ENCODE data around the gene UBL3. TPM values are rescaled to one million over a fixed set of nuclear protein-coding genes. Genes with fewer than 3 reads are reported as not detected.

The UBL3 gene
- total RNA-seq, 2 experiments from 2014 or later: 15.3 to 15.5 TPM

DNA sequence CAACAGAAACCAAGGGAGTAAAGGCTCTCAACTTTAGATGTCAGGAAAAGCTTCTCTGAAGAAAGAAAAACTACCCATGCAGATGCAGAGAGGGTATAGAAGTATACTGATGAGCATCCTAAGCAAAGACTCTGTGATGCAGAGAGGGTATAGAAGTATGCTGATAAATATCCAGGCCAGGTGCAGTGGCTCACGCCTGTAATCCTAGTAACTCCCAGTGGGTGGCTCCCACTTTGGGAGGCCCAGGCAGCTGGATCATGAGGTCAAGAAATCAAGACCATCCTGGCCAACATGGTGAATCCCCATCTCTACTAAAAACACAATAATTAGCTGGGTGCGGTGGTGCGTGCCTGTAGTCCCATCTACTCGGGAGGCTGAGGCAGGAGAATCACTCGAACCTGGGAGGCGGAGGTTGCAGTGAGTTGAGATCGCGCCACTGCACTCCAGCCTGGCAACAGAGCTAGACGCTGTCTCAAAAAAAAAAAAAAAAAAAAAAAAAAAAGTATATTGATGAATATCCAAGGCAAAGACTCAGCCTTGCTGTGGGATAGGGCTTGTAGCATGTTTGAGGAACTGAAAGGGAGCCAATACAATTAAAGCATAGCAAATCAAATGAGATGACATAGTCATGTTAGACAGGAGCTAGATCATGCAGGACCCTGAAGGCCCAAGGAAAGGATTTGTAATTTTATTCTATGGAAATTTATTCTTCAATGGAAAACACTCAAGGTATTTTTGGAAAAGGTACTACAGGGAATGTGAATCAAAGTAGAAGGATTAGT is 14.9 kb downstream of the UBL3 start:
- Mint-ChIP-seq H3K36me3 (peaks cover 4% of the 10 kb centered on the region), H3K27ac (no peak overlapping the region), H3K27me3 (no peaks in the 10 kb centered on the region), H3K4me1 (ENCODE audit: low read depth) (peaks cover 61% of the 10 kb centered on the region), H3K9me3 (peaks cover 4% of the 10 kb centered on the region), H3K4me3 (no peak overlapping the region)
- intact Hi-C loops (cut with micrococcal nuclease): no loop called here
- no peak for DNase-seq
- ChIA-PET POLR2A (interaction anchor here (0.9 kb wide), 1 partner anchor 12 kb away, joined by 4 read pairs; no protein-coding TSS in a partner anchor), CTCF (interaction anchor here (1.1 kb wide), 1 partner anchor 14 kb away, joined by 3 read pairs; no protein-coding TSS in a partner anchor)

DNA sequence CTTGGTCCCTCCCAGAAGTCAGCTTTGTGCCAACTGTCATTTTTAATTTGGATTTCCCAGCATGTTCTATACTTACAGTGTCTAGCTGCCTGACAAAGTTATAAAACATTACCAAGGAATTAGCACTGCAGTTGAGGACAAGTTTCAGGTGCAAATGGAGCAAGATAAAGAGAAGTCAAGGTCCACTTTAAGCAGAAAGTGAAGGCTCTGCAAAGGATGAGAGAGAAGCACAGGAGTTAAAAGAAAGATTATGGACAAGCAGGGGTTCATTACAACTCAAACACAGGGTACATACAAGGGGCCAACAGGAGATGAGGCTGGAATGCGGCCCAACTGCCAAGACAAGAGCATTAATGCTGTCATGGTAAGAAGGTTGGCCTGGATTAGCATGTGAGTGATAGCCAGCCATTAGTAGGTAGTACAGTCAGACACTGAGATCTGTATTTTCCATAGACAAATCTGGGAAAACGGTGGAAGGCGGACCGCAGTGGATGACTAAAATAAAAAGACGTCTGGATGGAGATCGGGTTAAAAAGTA is 17.6 kb downstream of the UBL3 start:
- CTCF ChIA-PET: interaction anchor here (0.7 to 1.0 kb wide), 2 partner anchors 14 to 280 kb away, joined by 3 to 4 read pairs; no protein-coding TSS in a partner anchor
- H3K4me3 Mint-ChIP-seq: no peak overlapping the region
- H3K27me3 Mint-ChIP-seq: no peaks in the 10 kb centered on the region
- peaks cover 4% of the 10 kb centered on the region for H3K36me3 Mint-ChIP-seq
- intact Hi-C loops (cut with micrococcal nuclease): no loop called here
- POLR2A ChIA-PET: no interaction called here
- DNase-seq: no peak
- peaks cover 4% of the 10 kb centered on the region for H3K9me3 Mint-ChIP-seq
- no peak overlapping the region for H3K27ac Mint-ChIP-seq
- H3K4me1 Mint-ChIP-seq (ENCODE audit: low read depth): peaks cover 46% of the 10 kb centered on the region

DNA sequence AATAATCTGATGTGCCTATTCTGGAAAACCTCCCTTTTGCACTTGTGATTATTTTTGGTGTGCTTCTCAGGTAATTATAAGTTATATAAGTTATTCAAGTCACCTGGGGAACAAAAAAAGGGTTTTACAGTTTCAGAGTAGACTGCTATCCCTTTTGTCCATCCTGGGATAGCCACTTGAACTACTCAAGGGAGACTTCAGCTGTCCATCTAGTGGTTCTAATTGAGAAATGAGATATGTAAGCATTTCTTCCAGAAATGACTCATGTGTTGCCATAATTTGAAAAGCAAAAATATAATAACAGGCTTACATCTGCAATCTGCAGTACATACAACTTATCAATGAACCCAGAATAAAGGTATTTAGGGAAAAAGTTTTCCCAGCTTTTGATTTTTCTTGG is 20.4 kb downstream of the UBL3 start:
- POLR2A ChIA-PET: no interaction called here
- H3K27me3 Mint-ChIP-seq: no peaks in the 10 kb centered on the region
- DNase-seq: no peak
- intact Hi-C loops (cut with micrococcal nuclease): no loop called here
- H3K36me3 Mint-ChIP-seq: peaks cover 4% of the 10 kb centered on the region
- H3K9me3 Mint-ChIP-seq: peaks cover 4% of the 10 kb centered on the region
- peaks cover 33% of the 10 kb centered on the region for H3K4me1 Mint-ChIP-seq (ENCODE audit: low read depth)
- H3K4me3 Mint-ChIP-seq: no peak overlapping the region
- H3K27ac Mint-ChIP-seq: no peak overlapping the region
- CTCF ChIA-PET: interaction anchor here (0.7 to 1.8 kb wide), 3 partner anchors 19 to 285 kb away, joined by 3 to 4 read pairs (median 3); no protein-coding TSS in a partner anchor

DNA sequence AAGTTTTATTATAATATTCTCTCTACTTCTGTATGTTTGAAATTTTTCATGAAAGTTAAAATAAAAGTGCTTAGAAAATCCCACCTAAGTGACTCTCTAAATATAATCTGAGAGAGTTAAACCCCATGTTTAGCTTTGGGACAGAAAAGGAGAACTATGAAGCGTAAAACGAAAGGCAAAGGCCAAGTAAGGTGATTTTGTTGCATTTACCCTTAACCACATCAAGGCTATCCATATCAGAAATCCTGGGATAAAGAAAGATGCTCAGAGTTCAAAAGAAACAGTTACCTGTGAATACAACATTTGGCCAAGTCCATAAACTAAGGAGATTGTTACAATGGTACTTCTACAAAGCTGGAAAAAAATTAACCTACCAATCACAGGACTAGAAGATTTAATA is 31.3 kb downstream of the UBL3 start:
- no peak for DNase-seq
- ChIA-PET POLR2A (interaction anchor here (0.9 kb wide), 1 partner anchor 31 kb away, joined by 3 read pairs; the partner anchor contains the start of gene UBL3), CTCF (interaction anchor here (0.6 to 2.5 kb wide), 4 partner anchors 13 to 311 kb away, joined by 3 to 9 read pairs (median 6); no protein-coding TSS in a partner anchor)
- Mint-ChIP-seq H3K27me3 (no peaks in the 10 kb centered on the region), H3K36me3 (peaks cover 7% of the 10 kb centered on the region), H3K4me1 (ENCODE audit: low read depth) (peaks cover 55% of the 10 kb centered on the region), H3K27ac (no peak overlapping the region), H3K9me3 (no peaks in the 10 kb centered on the region), H3K4me3 (no peak overlapping the region)
- intact Hi-C loops (cut with micrococcal nuclease): loop anchor here (5.0 kb wide), 1 partner anchor 692 kb away; no protein-coding TSS in a partner anchor

DNA sequence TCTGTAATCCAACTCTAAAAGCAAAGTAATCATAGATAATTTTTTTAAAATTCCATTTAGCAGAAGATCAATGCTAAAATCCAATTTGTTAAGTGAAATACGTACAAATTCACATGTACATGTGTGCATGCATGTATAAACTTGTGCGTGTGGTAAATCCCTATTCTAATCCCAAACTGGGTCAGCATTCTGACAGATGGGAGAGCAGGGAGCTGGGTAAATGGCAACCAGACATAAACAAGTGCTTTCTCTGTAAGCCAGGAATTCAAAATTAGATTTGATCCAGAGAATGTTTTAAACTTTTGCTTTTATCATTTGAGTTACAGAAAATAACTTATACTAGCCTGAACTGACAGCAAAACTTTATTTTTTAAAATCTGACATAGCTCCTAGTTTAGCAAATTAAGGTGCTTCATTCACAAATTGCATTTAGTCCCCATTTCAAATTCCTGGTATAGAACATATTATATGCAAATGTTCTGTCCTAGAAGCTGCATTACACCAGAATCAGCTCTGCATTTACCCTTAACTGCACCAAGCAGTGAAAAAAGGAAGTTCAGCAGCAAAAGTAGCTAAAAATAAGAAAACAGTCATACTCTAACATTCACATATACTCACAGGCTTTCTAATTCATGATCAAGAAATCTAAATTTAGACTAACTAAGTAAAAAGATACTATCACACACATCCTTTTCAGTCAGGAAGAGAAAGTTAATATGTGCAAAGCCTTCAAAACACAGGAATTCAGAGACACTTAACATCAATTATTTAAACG is 32.6 kb downstream of the UBL3 start:
- peaks cover 5% of the 10 kb centered on the region for H3K36me3 Mint-ChIP-seq
- intact Hi-C loops (cut with micrococcal nuclease): loop anchor here (1.0 to 5.0 kb wide), 3 partner anchors 14 to 690 kb away; partner anchors contain the start of gene UBL3
- H3K9me3 Mint-ChIP-seq: no peaks in the 10 kb centered on the region
- H3K27ac Mint-ChIP-seq: peak overlapping the region; percentile 59
- POLR2A ChIA-PET: interaction anchor here (0.8 kb wide), 1 partner anchor 30 kb away, joined by 4 read pairs; no protein-coding TSS in a partner anchor
- CTCF ChIA-PET: interaction anchor here (0.7 to 2.5 kb wide), 6 partner anchors 10 to 309 kb away, joined by 3 to 9 read pairs (median 6); no protein-coding TSS in a partner anchor
- H3K4me3 Mint-ChIP-seq: no peak overlapping the region
- DNase-seq: no peak
- peaks cover 55% of the 10 kb centered on the region for H3K4me1 Mint-ChIP-seq (ENCODE audit: low read depth)
- no peaks in the 10 kb centered on the region for H3K27me3 Mint-ChIP-seq

DNA sequence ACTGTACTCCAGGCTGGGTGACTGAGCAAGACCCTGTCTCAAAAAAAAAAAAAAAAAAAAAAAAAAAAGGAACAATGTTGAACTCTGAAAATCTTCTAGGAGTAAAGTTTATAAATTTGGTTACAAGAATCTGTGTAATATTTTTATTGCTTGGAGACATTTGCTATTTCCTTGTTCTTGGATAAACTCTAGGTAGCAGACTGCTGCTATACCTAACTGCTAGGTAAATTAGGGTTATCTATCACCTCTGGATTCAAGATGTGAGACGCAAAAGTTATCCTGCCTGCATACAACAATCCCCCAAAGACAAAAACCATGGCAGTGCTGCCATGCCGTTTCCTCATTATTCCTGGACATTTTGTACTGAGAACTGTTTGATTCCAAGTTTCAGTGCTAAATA is 33.7 kb downstream of the UBL3 start:
- peaks cover under 1% of the 10 kb centered on the region for H3K36me3 Mint-ChIP-seq
- intact Hi-C loops (cut with micrococcal nuclease): loop anchor here (5.0 kb wide), 1 partner anchor 689 kb away; no protein-coding TSS in a partner anchor
- no peak overlapping the region for H3K4me3 Mint-ChIP-seq
- H3K9me3 Mint-ChIP-seq: no peaks in the 10 kb centered on the region
- no peak for DNase-seq
- peaks cover 54% of the 10 kb centered on the region for H3K4me1 Mint-ChIP-seq (ENCODE audit: low read depth)
- no peaks in the 10 kb centered on the region for H3K27me3 Mint-ChIP-seq
- ChIA-PET CTCF (no interaction called here), POLR2A (no interaction called here)
- H3K27ac Mint-ChIP-seq: no peak overlapping the region

DNA sequence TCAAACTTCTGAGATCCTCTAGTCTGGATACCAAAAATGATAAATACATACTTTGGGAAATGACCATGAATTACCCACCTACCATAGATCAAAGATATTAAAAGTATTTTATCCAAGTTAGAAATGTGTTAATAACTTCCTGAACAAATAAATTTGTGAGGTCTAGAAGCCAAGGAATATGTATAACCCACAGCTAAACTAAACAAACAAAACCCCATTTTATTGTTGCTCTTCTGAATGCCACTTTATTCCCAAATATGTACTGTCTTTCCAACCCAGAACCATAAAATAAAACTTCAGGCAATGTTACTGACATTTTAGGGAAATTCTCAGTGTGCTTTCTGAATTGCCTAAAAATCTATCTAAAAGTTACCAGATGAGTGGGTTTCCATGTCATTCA is 35.1 kb downstream of the UBL3 start:
- ChIA-PET POLR2A (no interaction called here), CTCF (interaction anchor here (0.6 to 1.2 kb wide), 3 partner anchors 29 to 1050 kb away, joined by 3 read pairs; no protein-coding TSS in a partner anchor)
- no peaks in the 10 kb centered on the region for H3K36me3 Mint-ChIP-seq
- H3K27me3 Mint-ChIP-seq: no peaks in the 10 kb centered on the region
- peaks cover 56% of the 10 kb centered on the region for H3K4me1 Mint-ChIP-seq (ENCODE audit: low read depth)
- no peaks in the 10 kb centered on the region for H3K9me3 Mint-ChIP-seq
- no peak overlapping the region for H3K27ac Mint-ChIP-seq
- no peak for DNase-seq
- intact Hi-C loops (cut with micrococcal nuclease): loop anchor here (5.0 kb wide), 1 partner anchor 688 kb away; no protein-coding TSS in a partner anchor
- H3K4me3 Mint-ChIP-seq: no peak overlapping the region

DNA sequence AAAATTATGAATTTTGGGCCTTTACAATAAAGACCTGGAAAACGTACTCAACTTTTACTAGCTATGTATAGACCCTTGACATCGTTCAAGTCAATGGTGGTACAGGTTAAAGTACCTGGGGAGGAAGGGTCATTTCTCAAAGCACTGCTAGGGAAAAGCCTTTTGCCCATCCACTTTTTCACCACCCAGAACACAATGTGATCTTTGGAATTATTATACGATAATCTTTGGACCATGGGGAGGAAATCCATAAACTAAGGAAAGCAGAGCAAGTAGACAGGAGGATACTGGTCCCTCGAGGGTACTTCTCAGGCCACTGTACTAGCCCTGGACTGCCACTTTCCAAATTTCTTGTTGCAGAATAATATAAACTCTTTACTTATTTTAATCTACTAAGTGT is 39.5 kb downstream of the UBL3 start:
- H3K27me3 Mint-ChIP-seq: no peaks in the 10 kb centered on the region
- no peak for DNase-seq
- no peak overlapping the region for H3K27ac Mint-ChIP-seq
- no peaks in the 10 kb centered on the region for H3K9me3 Mint-ChIP-seq
- peaks cover 52% of the 10 kb centered on the region for H3K4me1 Mint-ChIP-seq (ENCODE audit: low read depth)
- no peak overlapping the region for H3K4me3 Mint-ChIP-seq
- ChIA-PET POLR2A (no interaction called here), CTCF (interaction anchor here (1.0 kb wide), 2 partner anchors 19 to 304 kb away, joined by 3 read pairs; no protein-coding TSS in a partner anchor)
- H3K36me3 Mint-ChIP-seq: no peaks in the 10 kb centered on the region
- intact Hi-C loops (cut with micrococcal nuclease): no loop called here

DNA sequence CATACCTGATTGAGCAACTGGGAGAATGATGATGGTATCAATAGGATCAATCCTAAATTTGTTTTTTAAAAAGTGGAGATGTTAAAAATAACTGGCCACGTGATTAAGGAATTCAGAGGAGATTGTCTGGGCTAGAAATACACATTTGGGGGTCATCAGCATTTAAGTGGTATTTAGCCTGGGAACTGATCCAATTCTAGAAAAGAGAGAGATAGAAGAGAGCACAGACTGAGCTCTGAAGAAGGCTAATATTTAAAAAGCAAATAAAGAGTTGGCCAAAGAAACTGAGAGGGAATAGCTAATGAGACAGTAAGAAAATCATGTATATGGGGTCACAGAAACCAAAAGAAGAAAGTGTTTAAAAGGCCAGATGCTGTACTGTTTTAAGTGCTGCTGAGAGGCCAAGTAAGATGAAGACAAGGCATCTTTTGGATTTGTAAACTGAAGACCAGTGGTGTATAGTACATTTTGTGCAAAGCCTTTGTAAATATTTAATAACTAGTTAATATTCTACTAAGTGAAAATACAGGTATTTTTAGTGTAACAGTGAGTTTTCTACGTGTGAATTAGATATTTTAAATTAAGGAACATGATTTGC is 40.2 kb downstream of the UBL3 start:
- H3K36me3 Mint-ChIP-seq: no peaks in the 10 kb centered on the region
- no peaks in the 10 kb centered on the region for H3K27me3 Mint-ChIP-seq
- no peak for DNase-seq
- intact Hi-C loops (cut with micrococcal nuclease): no loop called here
- H3K9me3 Mint-ChIP-seq: no peaks in the 10 kb centered on the region
- CTCF ChIA-PET: interaction anchor here (1.0 kb wide), 2 partner anchors 20 to 305 kb away, joined by 3 read pairs; no protein-coding TSS in a partner anchor
- H3K27ac Mint-ChIP-seq: no peak overlapping the region
- H3K4me1 Mint-ChIP-seq (ENCODE audit: low read depth): peaks cover 50% of the 10 kb centered on the region
- no peak overlapping the region for H3K4me3 Mint-ChIP-seq
- POLR2A ChIA-PET: no interaction called here

DNA sequence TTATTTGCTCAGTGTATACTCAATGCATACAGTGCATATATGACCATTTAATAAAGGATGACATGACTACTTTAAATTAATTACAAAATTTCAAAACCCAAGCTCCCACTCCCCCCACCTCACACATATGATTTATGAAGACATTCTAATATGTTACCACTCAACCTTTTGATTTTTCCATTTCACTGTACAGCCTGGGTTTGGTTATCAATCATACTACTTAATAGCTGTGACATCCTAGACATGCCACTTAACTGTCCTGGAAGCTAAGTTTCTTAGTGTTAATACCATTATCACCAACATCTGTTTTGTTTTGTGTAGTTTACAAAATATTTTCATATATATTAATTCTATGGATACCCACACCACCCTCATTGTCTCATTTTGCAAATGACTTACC is 42.2 kb downstream of the UBL3 start:
- intact Hi-C loops (cut with micrococcal nuclease): loop anchor here (5.0 kb wide), 1 partner anchor 39 kb away; no protein-coding TSS in a partner anchor
- no peaks in the 10 kb centered on the region for H3K27me3 Mint-ChIP-seq
- no peak overlapping the region for H3K27ac Mint-ChIP-seq
- DNase-seq: no peak
- peaks cover 2% of the 10 kb centered on the region for H3K9me3 Mint-ChIP-seq
- H3K4me3 Mint-ChIP-seq: no peak overlapping the region
- H3K4me1 Mint-ChIP-seq (ENCODE audit: low read depth): peaks cover 44% of the 10 kb centered on the region
- POLR2A ChIA-PET: no interaction called here
- CTCF ChIA-PET: interaction anchor here (1.0 to 2.5 kb wide), 5 partner anchors 9 to 307 kb away, joined by 3 to 10 read pairs (median 5); no protein-coding TSS in a partner anchor
- H3K36me3 Mint-ChIP-seq: no peaks in the 10 kb centered on the region

Data from activated CD4-positive, alpha-beta memory T cell treated with anti-CD3 and anti-CD28 coated beads for 36 hours (primary cell).